ENCODE data around the gene TSPAN11.
"Not testable (repeated sequence)": the region's sequence is repeated elsewhere in the genome, so short reads cannot be mapped to it uniquely, and the experiment has no call there.

The TSPAN11 gene

GRCh38 chr12:30926243-30927221 is at the start of gene TSPAN11:
Gene TSPAN11 (plus strand): TSS chr12:30926748. CDS start chr12:30953992, 27,244 bp downstream.
- DNase-seq = peak in 35 of 56 donors; percentile 4 to 76 (median 31)

- peak in 28 of 56 donors; percentile 2 to 59 (median 34) for DNase-seq
Measured at GRCh38 chr12:30877105-30877875, 49.3 kb upstream of the TSPAN11 start.

GRCh38 chr12:30878024-30878423 is 48.5 kb upstream of the TSPAN11 start:
- DNase-seq = no peak

GRCh38 chr12:30880061-30880460 is 46.5 kb upstream of the TSPAN11 start:
- DNase-seq = no peak

GRCh38 chr12:30880813-30881212 is 45.7 kb upstream of the TSPAN11 start:
- no peak for DNase-seq

- DNase-seq = no peak
Measured at GRCh38 chr12:30882706-30883105, 43.8 kb upstream of the TSPAN11 start.

- no peak for DNase-seq
Measured at GRCh38 chr12:30884799-30885198, 41.7 kb upstream of the TSPAN11 start.

GRCh38 chr12:30885321-30885720 is 41.2 kb upstream of the TSPAN11 start:
- DNase-seq = no peak

GRCh38 chr12:30887226-30887625 is 39.3 kb upstream of the TSPAN11 start:
- no peak for DNase-seq

- no peak for DNase-seq
Measured at GRCh38 chr12:30888241-30888640, 38.3 kb upstream of the TSPAN11 start.

- DNase-seq = not testable (repeated sequence)
Measured at GRCh38 chr12:30894531-30894930, 32.0 kb upstream of the TSPAN11 start.

- peak in 10 of 56 donors; percentile 15 to 43 (median 20) for DNase-seq
Measured at GRCh38 chr12:30896461-30896860, 30.1 kb upstream of the TSPAN11 start.

- DNase-seq = no peak
Measured at GRCh38 chr12:30898846-30899245, 27.7 kb upstream of the TSPAN11 start.

- no peak for DNase-seq
Measured at GRCh38 chr12:30900351-30900750, 26.2 kb upstream of the TSPAN11 start.

GRCh38 chr12:30902001-30902400 is 24.5 kb upstream of the TSPAN11 start:
- DNase-seq = no peak

GRCh38 chr12:30902596-30902995 is 24.0 kb upstream of the TSPAN11 start:
- DNase-seq = no peak

GRCh38 chr12:30905463-30906009 is 21.0 kb upstream of the TSPAN11 start:
- no peak for DNase-seq

- DNase-seq = no peak
Measured at GRCh38 chr12:30908076-30908721, 18.3 kb upstream of the TSPAN11 start.

GRCh38 chr12:30908722-30909348 is 17.7 kb upstream of the TSPAN11 start:
- no peak for DNase-seq

- DNase-seq = no peak
Measured at GRCh38 chr12:30909349-30910037, 17.1 kb upstream of the TSPAN11 start.

All from nucleus accumbens (tissue), 56 donors.